GM10266 (cell line): Measurements from ENCODE around the gene MPO.

Experiments
- DNase-seq: peaks from one replicate; pipeline ENCODE4 v3.0.0; 2012; ENCODE audit errors: extremely low spot score
- CTCF ChIP-seq: IDR thresholded peaks from 2 replicates; pipeline ENCODE4 v1.5.1; 2012; ENCODE audit warnings: mild to moderate bottlenecking, low read depth; ENCODE audit not compliant: control insufficient read depth, insufficient read depth; ENCODE audit errors: missing control alignments

MPO gene

GRCh38 chr17:58269557-58270291 is 11.0 kb downstream of the MPO start:
- no peak for TF ChIP-seq CTCF
- DNase-seq = no peak

GRCh38 chr17:58268774-58269556 is 11.8 kb downstream of the MPO start:
- no peak for DNase-seq
- no peak for TF ChIP-seq CTCF

DNA sequence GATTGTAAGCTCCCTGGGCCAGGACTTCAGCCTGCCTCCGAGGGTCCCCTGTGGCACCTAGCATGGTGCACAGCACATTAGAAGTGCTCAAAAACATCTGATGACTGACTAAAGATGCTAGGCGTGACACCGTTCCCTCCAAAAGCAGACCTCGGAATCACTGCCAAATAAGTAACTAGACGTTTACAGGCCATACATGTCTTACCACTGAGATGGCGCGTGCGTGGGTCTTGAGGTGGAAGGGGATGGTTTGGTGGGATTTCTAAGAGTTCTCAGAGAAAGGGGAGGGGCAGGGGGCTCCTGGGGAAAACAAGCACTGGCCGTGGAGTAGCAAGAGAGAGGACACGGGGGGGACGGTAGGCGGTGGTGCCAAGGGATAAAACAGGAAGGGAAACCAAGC is 12.4 kb downstream of the MPO start:
- TF ChIP-seq CTCF = no peak
- no peak for DNase-seq

GRCh38 chr17:58267347-58268324 is 13.1 kb downstream of the MPO start:
- no peak for TF ChIP-seq CTCF
- DNase-seq = no peak

DNA sequence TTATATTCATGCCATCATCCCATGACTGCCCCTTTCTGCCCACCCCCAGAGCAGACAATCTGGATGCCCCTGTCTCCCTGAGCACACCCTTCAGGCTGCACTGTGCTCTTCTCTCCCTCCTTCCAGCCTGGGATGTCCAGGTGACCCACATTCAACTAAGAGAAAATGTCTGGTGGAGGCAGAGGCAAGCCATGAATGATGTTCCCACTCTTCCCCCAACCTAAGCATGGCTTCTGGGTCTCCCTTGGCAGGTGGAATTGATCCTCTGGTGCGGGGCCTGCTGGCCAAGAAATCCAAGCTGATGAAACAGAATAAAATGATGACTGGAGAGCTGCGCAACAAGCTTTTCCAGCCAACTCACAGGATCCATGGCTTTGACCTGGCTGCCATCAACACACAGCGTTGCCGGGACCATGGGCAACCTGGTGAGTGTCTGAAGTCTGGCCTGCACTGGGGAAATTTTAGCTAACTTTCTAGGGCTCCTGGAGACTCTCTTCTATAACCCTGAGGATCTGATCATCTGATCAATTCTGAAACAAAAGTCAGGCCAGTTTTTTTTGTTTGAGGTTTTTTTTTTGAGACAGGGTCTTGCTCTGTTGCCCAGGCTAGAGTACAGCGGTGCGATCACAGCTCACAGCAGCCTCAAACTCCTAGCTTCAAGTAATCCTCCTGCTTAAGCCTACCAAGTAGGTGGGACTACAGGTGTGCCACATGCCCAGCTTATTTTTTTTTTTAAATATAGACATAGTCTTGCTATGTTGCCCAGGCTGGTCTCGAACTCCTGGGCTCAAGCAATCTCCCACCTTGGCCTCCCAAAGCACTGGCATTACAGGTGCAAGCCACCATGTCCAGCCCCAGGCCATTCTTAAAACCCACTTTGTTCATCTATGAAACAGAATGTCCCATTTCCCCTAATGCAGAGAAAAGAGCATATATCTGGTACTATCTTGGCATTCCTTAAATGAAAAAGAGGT is 14.5 kb downstream of the MPO start:
- TF ChIP-seq CTCF = no peak
- no peak for DNase-seq

DNA sequence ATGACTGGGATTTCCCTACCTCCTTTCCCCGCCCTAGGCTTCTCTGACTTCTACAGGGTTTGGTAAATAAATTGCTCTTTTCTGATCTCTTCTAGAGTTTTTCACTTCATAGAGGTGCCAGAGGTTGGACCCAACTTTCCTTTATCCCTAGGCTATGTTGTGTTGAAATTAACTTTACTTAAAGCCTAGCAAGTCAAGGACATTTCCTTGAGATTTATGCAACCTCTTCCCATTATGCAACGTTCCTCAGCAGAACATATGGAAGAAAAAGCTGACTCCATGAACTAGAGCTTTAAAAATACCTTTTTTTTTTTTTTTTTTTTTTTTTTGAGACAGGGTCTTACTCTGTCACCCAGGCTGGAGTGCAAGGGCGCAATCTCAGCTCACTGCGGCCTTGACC is 15.5 kb downstream of the MPO start:
- no peak for TF ChIP-seq CTCF
- DNase-seq = no peak
